ENCODE results near the gene NID2.

The NID2 gene

DNA sequence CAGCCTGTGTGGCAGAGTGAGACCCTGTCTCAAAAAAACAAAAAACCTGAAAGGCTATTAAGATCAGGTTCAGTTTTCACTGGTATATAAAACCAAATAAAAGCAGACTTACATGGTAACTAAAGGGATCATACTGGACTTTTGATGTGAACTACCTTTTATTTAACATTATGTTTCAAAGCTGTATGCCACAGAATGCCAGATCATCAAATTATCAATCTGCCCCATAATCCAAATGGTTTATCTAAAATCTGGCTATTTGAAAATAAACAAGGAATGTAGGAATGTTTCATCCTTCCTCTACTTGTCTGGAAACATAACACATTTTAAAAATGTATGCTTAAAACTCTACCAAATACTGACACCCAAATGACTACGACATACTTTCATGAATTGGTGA, 14.2 kb downstream of the NID2 start:
- in situ Hi-C loops (cut with MboI; ENCODE audit: low sequenced_read_pairs): no loop called here

- in situ Hi-C loops (cut with MboI; ENCODE audit: low sequenced_read_pairs): no loop called here
Measured at GRCh38 chr14:52053044-52053443, 15.8 kb downstream of the NID2 start.

GRCh38 chr14:52052288-52052943, 16.4 kb downstream of the NID2 start:
- in situ Hi-C loops (cut with MboI; ENCODE audit: low sequenced_read_pairs): no loop called here

GRCh38 chr14:52051871-52052270, 17.0 kb downstream of the NID2 start:
- in situ Hi-C loops (cut with MboI; ENCODE audit: low sequenced_read_pairs): no loop called here

DNA sequence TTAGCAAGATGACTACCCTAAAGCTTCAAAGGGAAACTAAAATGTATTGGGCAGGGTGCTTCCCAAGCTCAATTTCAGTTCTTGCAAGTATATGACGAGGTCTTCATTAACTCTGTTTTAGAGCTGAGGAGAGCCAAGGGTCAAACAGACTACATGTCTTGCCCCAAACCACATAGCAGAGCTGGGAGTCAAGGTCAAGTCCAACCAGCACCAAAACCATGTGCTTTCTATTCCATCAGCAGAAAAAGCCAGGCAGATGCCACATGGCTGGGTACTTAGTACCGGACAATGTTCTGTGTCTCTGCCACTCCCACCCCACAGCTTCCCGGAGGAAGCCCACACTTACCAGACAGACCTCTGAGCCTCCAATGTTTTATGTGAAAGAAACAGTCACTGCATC, 17.6 kb downstream of the NID2 start:
- in situ Hi-C loops (cut with MboI; ENCODE audit: low sequenced_read_pairs): no loop called here

DNA sequence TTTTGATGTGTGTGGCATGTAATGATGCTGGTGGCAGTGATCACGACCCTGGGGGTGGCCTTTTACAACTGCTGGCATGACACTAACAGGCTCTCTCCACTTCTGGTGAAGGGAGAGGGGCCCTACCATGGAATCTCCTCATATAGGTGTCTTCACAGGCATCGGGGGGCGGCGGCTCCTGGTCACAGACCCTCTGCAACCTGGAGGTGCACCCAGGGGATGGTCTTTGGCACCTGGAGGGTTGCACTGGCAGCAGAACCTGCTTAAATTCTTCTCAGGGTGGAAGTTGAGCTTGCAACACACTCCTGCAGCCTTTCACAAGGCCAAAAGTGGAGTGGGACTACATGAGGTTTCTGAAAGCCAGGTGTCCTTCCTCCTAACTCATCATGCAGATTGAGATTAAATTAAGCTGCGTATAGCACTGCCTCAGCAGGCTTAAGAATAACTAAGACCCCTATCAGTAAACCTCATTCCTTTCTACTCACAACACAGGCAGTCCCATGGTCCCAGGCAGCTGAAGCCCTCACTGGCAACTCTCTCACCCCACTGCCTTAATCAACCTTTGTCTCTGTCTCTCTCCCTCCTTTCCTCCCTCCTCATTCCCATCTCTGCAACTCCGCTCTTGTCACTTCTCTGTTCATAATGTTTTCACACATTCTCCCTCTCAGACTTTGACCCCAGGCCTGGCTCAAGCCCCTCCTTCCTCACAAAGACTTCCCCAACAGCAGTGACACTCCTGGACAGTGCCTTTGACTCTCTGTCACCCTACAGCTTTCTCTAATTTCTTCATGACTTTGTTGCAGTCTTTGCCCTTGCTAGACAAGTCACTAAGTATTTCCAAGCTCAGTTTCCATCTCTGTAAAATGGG, 18.9 kb downstream of the NID2 start:
- in situ Hi-C loops (cut with MboI; ENCODE audit: low sequenced_read_pairs): no loop called here

DNA sequence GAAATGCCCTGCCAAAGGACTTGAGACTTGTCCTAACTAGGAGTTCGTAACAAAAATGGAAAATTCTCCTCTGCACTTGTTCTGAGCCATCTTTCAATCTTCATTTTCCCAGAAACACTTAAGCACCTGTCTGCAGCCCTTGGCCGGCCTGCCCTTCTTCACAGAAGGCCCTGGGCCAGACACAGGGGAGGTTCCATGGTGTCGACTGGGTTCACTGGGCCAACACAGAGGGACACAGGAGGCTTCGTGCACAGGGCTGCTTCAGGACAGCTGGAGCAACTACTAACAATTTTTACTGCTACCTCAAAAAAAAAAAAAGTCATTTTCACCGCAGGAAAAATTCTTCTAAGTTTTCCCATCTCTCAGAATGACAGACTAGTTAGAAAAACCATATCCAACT, 19.6 kb downstream of the NID2 start:
- in situ Hi-C loops (cut with MboI; ENCODE audit: low sequenced_read_pairs): no loop called here

DNA sequence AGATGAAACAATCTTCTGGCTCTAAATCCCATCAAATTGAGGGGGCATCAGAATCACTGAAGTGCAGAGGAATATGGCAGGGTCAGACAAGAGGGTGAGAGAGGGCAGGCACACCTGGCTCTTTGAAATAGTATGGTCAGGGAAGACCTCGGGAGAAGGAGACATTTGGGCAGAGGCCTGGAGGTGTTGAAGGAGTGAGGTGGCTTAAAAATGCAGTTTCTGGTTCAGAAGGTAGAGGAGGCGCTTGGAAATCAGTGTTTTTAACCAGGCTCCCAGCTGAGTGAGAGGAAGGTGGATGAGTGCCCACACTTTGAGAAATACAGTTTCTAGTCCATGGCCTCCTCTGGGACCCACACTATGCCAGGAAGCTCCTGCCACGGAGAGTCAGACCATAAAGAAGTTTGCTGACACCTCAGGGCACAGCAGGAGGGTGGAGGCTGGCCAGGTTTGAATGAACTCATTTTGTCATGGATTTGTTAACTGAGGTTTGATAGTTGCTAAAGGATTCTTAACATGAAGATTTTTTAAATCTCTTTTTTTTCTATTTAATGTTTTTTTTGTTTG, 20.1 kb downstream of the NID2 start:
- in situ Hi-C loops (cut with MboI; ENCODE audit: low sequenced_read_pairs): no loop called here

- in situ Hi-C loops (cut with MboI; ENCODE audit: low sequenced_read_pairs): no loop called here
Measured at GRCh38 chr14:52048116-52048515, 20.7 kb downstream of the NID2 start.

GRCh38 chr14:52046376-52046917, 22.4 kb downstream of the NID2 start:
- in situ Hi-C loops (cut with MboI; ENCODE audit: low sequenced_read_pairs): no loop called here

- in situ Hi-C loops (cut with MboI; ENCODE audit: low sequenced_read_pairs): no loop called here
Measured at GRCh38 chr14:52044791-52045522, 23.9 kb downstream of the NID2 start.

DNA sequence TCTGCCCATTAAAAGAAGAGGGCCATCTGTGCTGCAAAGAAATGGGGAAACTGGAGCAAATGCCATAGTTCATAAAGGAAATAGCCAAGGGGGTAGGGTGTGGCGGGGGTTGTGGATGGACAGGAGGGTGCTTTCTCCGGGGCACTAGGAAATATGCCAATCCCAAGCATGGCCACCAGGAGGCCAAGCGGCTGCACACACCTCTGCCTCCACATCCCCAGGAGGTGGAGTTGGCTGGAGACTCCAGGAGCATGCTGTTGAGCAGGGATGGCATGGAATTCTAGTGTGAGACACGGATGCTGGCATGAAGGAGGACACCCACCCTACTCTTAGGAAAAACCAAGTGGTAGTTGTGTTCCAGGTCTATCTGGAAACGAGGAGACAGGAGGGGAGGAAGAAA, 25.2 kb downstream of the NID2 start:
- in situ Hi-C loops (cut with MboI; ENCODE audit: low sequenced_read_pairs): no loop called here

GRCh38 chr14:52042371-52043289, 26.2 kb downstream of the NID2 start:
- in situ Hi-C loops (cut with MboI; ENCODE audit: low sequenced_read_pairs): no loop called here

DNA sequence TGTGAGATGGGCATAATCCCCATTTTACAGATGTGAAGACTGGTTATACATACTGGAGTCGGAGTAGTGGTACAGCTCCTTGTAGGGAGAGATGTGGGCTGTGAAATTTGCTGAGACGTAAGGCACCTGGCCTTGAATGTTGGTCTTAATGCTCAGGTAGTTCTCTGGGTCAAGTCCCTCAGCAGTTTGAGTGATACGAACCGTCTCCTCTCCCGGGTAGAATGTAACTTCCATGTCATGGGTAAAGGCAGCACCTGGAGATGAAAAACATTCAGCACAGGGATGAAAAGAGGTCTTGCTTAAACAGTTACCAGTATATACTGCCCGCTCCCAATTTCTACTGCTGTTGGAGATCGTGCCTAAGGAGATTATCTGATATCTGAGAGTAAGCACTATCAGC, 28.3 kb downstream of the NID2 start:
- in situ Hi-C loops (cut with MboI; ENCODE audit: low sequenced_read_pairs): no loop called here

- in situ Hi-C loops (cut with MboI; ENCODE audit: low sequenced_read_pairs): no loop called here
Measured at GRCh38 chr14:52039124-52039815, 29.6 kb downstream of the NID2 start.

- in situ Hi-C loops (cut with MboI; ENCODE audit: low sequenced_read_pairs): no loop called here
Measured at GRCh38 chr14:52033101-52033642, 35.7 kb downstream of the NID2 start.

DNA sequence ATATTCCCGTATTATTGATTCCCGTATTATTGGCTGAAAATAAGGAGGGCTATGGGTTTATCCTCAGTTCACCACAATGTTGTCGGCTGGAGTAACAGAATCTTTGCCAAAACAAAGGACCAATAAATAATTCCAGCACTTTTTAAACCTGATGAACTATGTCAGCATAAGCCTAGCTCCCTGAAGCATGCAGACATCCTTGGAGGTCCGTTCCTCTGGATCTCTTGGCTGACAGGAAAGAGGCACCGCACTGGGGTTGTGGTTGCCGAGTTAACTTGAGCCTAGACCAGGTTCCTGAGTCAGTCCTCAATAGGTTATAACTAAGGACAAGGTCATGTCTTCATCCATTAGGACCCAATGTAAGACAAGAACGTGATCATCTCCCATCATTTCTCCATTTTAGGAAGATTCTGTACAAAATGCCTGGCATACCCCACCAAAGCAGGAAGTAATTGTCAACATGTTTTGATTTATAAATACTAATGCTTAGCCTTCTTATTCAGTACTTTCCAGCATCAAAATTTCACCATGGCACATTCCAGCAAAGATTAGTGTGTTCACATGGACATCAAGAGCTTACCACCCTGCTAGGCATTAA, 36.6 kb downstream of the NID2 start:
- in situ Hi-C loops (cut with MboI; ENCODE audit: low sequenced_read_pairs): no loop called here

- in situ Hi-C loops (cut with MboI; ENCODE audit: low sequenced_read_pairs): no loop called here
Measured at GRCh38 chr14:52031781-52032180, 37.1 kb downstream of the NID2 start.

DNA sequence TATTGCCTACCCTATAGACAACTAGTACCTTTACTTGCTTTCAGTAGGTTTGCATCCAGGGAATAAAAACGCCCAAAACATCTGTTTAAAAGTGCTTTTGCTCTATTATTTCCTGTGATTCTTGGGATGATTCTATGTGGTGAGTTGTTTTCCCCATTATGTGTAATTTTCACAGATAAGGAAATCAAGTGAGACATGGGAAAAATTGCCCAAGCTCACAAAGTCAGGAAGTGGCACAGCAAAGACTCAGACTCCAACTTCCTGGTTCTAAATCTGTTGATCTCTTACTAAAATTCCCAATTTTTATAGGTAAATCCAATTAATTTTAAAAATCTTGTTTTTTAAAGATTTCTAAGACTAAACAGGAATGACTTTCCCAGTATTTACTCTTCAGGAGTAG, 39.0 kb downstream of the NID2 start:
- in situ Hi-C loops (cut with MboI; ENCODE audit: low sequenced_read_pairs): no loop called here

Data from HL-60/S4 treated with phorbol 12-myristate 13-acetate at 8.2 ng/mL for 4 days and 3 days (cell line).